Activated CD8-positive, alpha-beta memory T cell treated with anti-CD3 and anti-CD28 coated beads for 36 hours (primary cell): ENCODE data around the gene CPNE9. TPM values are rescaled to one million over a fixed set of nuclear protein-coding genes. Genes with fewer than 3 reads are reported as not detected.

ENCODE experiments used
- CTCF ChIA-PET: fragments of 350-600 bp; sonication (Branson Sonifier 250); formaldehyde crosslinking; loops from one replicate; lab custom pipeline; 2021; ENCODE audit warnings: antibody characterized with exemption; lab: Charles Lee
- POLR2A ChIA-PET: fragments of 350-600 bp; sonication (Branson Sonifier 250); formaldehyde crosslinking; loops from one replicate; lab custom pipeline; 2021; ENCODE audit warnings: antibody characterized with exemption; lab: Charles Lee
- total RNA-seq, 2 experiments: library from RNA; stranded (reverse); gene quantifications; one replicate each; pipeline ENCODE4 v1.2.3, GENCODE V29; 2021

The CPNE9 gene
- total RNA-seq, 2 experiments from 2014 or later, result 0.10 to 0.40 TPM

GRCh38 chr3:9778143-9779074 lies 74.8 kb downstream of the CPNE9 start:
- ChIA-PET POLR2A (interaction anchor here (0.5 to 2.9 kb wide), 6 partner anchors 14 to 470 kb away, joined by 3 to 19 read pairs (median 3); partner anchors contain the start of genes ARPC4, TADA3 and TATDN2), CTCF (interaction anchor here (0.9 to 2.0 kb wide), 6 partner anchors 9 to 28 kb away, joined by 3 to 7 read pairs (median 4); partner anchors contain the start of genes ARPC4, CAMK1 and OGG1)

DNA sequence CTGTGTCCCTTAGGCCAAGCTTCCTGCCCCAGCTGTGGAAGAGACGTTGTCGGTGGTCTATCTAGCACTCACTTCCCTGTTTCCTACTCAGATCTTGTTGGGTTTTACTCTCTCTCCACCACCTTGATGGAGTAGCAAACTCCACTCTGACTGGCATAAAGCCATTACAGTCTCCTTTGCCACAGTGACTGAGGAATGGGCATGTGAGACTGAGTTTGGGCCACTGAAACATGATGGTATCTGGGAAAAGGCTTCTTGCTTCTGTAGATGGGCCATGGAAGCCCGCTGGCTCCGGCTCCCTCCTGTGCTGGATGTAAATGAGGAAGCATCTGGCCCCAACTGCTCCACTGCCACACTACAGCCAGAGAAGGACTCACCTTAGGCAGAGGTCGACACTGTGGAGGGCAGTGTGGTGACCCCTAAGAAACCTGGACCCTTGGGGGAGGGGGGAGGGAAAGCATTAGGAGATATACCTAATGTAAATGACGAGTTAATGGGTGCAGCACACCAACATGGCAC lies 75.5 kb downstream of the CPNE9 start:
- POLR2A ChIA-PET, result interaction anchor here (1.6 to 2.9 kb wide), 3 partner anchors 13 to 29 kb away, joined by 3 to 19 read pairs (median 6); partner anchors contain the start of genes ARPC4, OGG1 and TADA3
- CTCF ChIA-PET, result interaction anchor here (1.1 to 2.2 kb wide), 3 partner anchors 10 to 11 kb away, joined by 4 to 7 read pairs (median 6); partner anchors contain the start of gene CAMK1

Other genes with a start within 250 kb of the CPNE9 start
- not detected for gene LHFPL4, start 150.0 kb upstream of the CPNE9 start, total RNA-seq
- 10 to 100 TPM; 45.5 to 50.6 TPM for gene MTMR14, start 54.3 kb upstream of the CPNE9 start, total RNA-seq
- gene BRPF1, start 27.9 kb downstream of the CPNE9 start, total RNA-seq, result 10 to 100 TPM; 44.4 to 44.8 TPM
- 10 to 100 TPM; 35.3 to 38.6 TPM for gene OGG1, start 46.1 kb downstream of the CPNE9 start, total RNA-seq
- gene CAMK1, start 66.1 kb downstream of the CPNE9 start, total RNA-seq, result 10 to 100 TPM; 28.3 to 29.5 TPM
- 10 to 100 TPM; 57.4 to 58.9 TPM for gene TADA3, start 88.6 kb downstream of the CPNE9 start, total RNA-seq
- 100 to 1,000 TPM; 299 to 300 TPM for gene ARPC4, start 89.2 kb downstream of the CPNE9 start, total RNA-seq
- gene TTLL3, start 106.4 kb downstream of the CPNE9 start, total RNA-seq, result 10 to 100 TPM; 22.2 to 23.0 TPM
- gene RPUSD3, start 140.2 kb downstream of the CPNE9 start, total RNA-seq, result 10 to 100 TPM; 80.4 to 81.3 TPM
- not detected for gene CIDEC, start 176.4 kb downstream of the CPNE9 start, total RNA-seq
- gene JAGN1, start 186.8 kb downstream of the CPNE9 start, total RNA-seq, result 10 to 100 TPM; 51.8 to 53.3 TPM
- gene IL17RE, start 199.0 kb downstream of the CPNE9 start, total RNA-seq, result 1 to 10 TPM in 1 of 2 experiments, under 1 TPM in 1; 0.70 to 1.3 TPM
- under 1 TPM; 0.19 to 0.27 TPM for gene IL17RC, start 213.3 kb downstream of the CPNE9 start, total RNA-seq
- 10 to 100 TPM; 11.7 to 14.1 TPM for gene CRELD1, start 230.0 kb downstream of the CPNE9 start, total RNA-seq
- gene PRRT3, start 248.6 kb downstream of the CPNE9 start, total RNA-seq, result 1 to 10 TPM; 8.3 to 9.4 TPM